Muscle layer of colon (tissue), 2 donors: ENCODE measurements around the gene PIRT.

ENCODE experiments used
- H3K27ac ChIP-seq: one replicate; pipeline ENCODE4 v1.7.0; 2013; ENCODE audit warnings: low read depth, mild to moderate bottlenecking, low read length, moderate library complexity
- H3K27me3 ChIP-seq, 2 donors: one replicate each; pipeline ENCODE4 v1.7.0; 2013; ENCODE audit warnings: low read length in 2 of 2, mild to moderate bottlenecking in 2 of 2; ENCODE audit not compliant: insufficient read depth in 2 of 2, control insufficient read depth in 1 of 2
- H3K36me3 ChIP-seq: one replicate; pipeline ENCODE4 v1.7.0; 2013; ENCODE audit warnings: mild to moderate bottlenecking, low read length; ENCODE audit not compliant: insufficient read depth
- H3K4me1 ChIP-seq: one replicate; pipeline ENCODE4 v1.7.0; 2013; ENCODE audit warnings: mild to moderate bottlenecking, low read length; ENCODE audit not compliant: insufficient read depth
- H3K4me3 ChIP-seq, 2 donors: one replicate each; pipeline ENCODE4 v1.7.0; 2013; ENCODE audit warnings: low read length in 2 of 2, low read depth in 1 of 2, mild to moderate bottlenecking in 1 of 2, moderate library complexity in 1 of 2
- H3K9ac ChIP-seq: one replicate; pipeline ENCODE4 v1.7.0; 2013; ENCODE audit warnings: low read length
- H3K9me3 ChIP-seq: one replicate; pipeline ENCODE4 v1.7.0; 2013; ENCODE audit warnings: mild to moderate bottlenecking, low read length
- donor health status: abdominal sarcoma.
- donor health status: Adenocarcinoma of cecum.

The PIRT gene

DNA sequence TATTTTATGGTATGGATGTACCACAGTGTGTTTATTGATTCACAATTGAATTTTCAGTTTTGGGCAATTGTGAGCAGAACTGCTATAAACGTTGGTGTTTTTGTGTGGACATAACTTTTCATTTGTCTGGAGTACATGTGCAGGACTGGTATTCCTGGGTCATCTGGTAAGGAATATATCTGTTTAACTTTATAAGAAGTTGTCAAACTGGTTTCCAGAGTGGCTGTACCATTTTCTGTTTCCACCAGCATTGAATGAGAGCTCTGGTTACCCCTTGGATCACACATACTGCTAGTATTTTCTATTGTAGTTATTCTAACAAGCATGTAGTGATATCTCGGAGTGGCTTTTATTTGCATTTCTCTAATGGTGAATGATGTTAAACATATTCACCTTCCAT lies 58.3 kb downstream of the PIRT start:
- Histone ChIP-seq H3K4me1 (no peaks in the 10 kb centered on the region), H3K27me3 (no peaks in the 10 kb centered on the region), H3K27ac (no peak overlapping the region), H3K9me3 (no peaks in the 10 kb centered on the region), H3K4me3 (no peak overlapping the region), H3K9ac (no peak overlapping the region), H3K36me3 (no peaks in the 10 kb centered on the region)

DNA sequence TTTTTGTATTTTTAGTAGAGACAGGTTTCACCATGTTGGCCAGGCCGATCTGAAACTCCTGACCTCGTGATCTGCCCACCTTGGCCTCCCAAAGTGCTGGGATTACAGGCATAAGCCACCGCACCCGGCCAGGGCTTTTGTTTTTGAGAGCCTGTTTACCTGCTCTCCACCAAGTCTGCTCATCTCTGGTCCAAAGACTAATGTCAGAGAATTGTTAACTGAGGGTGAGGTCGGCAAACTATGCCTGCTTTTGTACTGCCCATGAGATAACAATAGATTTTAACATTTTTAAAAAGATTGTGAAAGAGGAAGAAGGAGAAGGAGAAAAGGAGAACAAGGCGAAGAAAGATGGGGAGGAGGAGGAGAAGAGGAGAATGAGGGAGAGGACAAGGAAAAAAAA lies 60.0 kb downstream of the PIRT start:
- Histone ChIP-seq H3K9ac (no peak overlapping the region), H3K36me3 (no peaks in the 10 kb centered on the region), H3K4me1 (no peaks in the 10 kb centered on the region), H3K27ac (no peak overlapping the region), H3K27me3 (no peaks in the 10 kb centered on the region), H3K9me3 (no peaks in the 10 kb centered on the region), H3K4me3 (no peak overlapping the region)

DNA sequence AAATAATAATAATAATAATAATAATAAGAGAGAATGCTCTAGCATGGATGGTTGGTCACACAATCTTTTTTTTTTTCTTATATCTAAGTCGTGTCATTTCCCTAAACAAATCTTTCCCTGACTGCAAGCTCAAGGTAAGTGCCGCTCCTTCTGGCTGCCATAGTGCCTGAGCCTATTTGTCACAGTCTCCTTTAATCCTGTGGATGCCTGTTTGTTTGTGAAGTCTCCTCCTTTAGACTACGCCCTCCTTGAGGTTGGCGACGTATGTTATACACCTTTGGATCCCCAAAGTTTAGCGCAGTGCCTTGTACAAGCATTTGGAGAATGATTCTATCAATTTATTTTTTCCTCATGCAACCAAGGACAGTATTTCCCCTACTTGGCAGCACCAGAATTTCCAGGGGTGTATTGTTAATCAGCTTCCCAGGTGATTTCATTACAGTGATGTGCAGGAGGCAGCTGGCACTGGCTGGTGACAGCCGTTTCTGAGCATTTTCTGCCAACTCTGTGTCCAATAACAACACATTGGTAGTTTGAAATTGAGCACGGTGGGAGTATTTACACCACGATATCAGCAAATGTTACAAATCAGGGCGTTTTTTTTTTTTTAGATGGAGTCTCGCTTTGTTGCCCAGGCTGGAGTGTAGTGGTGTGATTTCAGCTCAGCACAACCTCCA lies 60.6 kb downstream of the PIRT start:
- no peak overlapping the region for H3K27ac ChIP-seq
- no peak overlapping the region for H3K9ac ChIP-seq
- no peak overlapping the region for H3K4me3 ChIP-seq
- H3K9me3 ChIP-seq: peaks cover 2% of the 10 kb centered on the region
- no peaks in the 10 kb centered on the region for H3K36me3 ChIP-seq
- H3K4me1 ChIP-seq: no peaks in the 10 kb centered on the region
- H3K27me3 ChIP-seq: no peaks in the 10 kb centered on the region

DNA sequence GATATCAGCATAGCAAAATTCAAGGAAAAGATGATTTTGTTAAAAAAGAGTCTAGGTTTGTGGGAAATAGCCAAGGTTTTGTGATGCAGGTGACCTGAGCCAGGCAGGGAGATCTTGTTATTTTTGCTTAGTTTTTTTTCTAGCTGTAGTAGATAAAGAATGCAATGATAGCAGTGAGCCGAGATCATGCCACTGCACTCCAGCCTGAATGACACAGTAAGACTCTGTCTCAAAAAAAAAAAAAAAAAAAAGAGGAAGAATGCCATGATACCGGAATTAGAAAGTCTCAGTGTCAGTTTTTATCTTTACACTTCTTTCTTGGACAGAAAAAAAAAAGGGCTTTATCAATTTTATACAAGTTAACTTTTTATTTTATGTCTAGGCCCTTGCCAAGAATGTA lies 61.5 kb downstream of the PIRT start:
- Histone ChIP-seq H3K9me3 (peaks cover 5% of the 10 kb centered on the region), H3K27me3 (no peaks in the 10 kb centered on the region), H3K4me1 (no peaks in the 10 kb centered on the region), H3K4me3 (no peak overlapping the region), H3K9ac (no peak overlapping the region), H3K27ac (no peak overlapping the region), H3K36me3 (no peaks in the 10 kb centered on the region)

DNA sequence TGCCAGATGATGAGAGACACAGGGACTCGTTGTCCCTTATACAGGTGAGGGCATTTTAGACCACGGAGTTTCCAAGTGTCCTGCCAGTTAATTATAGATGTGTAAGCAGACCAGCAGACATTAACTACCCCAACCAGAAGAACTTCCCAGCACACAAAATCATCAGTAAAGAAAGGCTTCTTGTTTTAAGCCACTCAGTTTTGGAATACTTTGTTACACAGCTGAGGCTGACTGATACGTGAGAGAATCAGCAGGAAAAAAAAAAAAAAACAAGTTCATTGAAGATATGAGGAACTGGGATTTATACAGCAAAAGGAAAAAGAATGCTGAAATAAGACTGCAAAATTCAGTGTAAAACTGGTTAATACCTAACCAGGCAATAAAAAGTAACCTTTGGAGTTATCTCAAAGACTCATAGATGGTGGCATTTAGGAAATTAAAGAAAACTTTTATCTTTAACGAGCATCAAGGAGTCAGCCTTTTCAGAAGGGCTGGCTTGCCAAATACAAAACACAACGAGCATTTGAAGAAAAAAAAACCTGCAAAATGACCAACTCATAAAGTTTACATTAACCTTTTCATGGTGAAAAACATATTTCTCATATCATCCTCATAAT lies 62.0 kb downstream of the PIRT start:
- Histone ChIP-seq H3K9ac (no peak overlapping the region), H3K36me3 (no peaks in the 10 kb centered on the region), H3K27ac (no peak overlapping the region), H3K27me3 (no peaks in the 10 kb centered on the region), H3K4me3 (no peak overlapping the region), H3K9me3 (peaks cover 5% of the 10 kb centered on the region), H3K4me1 (no peaks in the 10 kb centered on the region)

DNA sequence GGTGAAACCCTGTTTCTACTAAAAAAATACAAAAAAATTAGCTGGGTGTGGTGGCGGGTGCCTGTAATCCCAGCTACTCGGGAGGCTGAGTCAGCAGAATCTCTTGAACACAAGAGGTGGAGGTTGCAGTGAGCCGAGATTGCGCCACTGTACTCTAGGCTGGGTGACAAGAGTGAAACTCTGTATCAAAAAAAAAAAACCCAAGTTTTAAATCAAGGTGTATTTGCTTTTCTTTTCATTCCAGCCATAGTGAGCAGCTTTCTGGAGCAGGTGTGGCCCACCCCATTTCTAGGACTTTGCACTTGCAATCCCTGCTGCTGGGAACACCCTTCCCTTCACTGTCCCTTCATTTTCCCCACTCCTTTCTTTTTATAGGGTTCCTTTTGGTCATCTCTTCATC lies 62.8 kb downstream of the PIRT start:
- Histone ChIP-seq H3K4me3 (no peak overlapping the region), H3K27me3 (no peaks in the 10 kb centered on the region), H3K36me3 (no peaks in the 10 kb centered on the region), H3K9me3 (peaks cover 5% of the 10 kb centered on the region), H3K9ac (no peak overlapping the region), H3K4me1 (no peaks in the 10 kb centered on the region), H3K27ac (no peak overlapping the region)

DNA sequence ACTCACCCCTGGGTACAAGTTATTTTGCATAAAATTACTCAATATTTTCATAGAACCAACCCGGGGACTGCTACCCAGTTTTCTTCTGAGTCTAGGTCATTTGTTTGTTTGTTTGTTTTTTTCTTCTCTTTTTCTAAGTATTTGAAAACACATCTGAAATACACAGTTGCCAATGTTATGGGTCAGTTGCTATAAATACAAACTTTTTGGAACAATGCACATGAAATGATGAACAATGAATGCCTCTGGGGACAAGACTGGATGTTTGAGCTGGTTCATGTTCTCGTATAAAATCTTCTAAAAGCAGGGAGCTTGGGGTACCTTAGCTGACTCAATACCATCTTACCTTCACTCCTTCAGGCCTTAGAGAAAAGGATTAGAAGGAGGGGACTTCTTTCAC lies 64.5 kb downstream of the PIRT start:
- no peaks in the 10 kb centered on the region for H3K27me3 ChIP-seq
- no peak overlapping the region for H3K27ac ChIP-seq
- no peak overlapping the region for H3K9ac ChIP-seq
- peaks cover 5% of the 10 kb centered on the region for H3K9me3 ChIP-seq
- H3K4me3 ChIP-seq: no peak overlapping the region
- H3K36me3 ChIP-seq: no peaks in the 10 kb centered on the region
- H3K4me1 ChIP-seq: no peaks in the 10 kb centered on the region
